K562 (cell line): ENCODE measurements around the gene NES. TPM values are rescaled to one million over a fixed set of nuclear protein-coding genes. Genes with fewer than 3 reads are reported as not detected.
A peak's percentile ranks its signal among the peaks of the same experiment; 100 is the strongest.

Experiments
- ATAC-seq: fragments of 200-7000 bp; cut with Tn5 transposase; 3 replicates; pipeline ENCODE4 v1.9.1; 2020; ENCODE audit warnings: moderate library complexity
- BruUV-seq: library from RNA; stranded (reverse); fragments of 400-500 nt; replicated peaks from 2 replicates; lab custom pipeline; 2021; lab: Mats Ljungman, UMichigan
- CTCF ChIA-PET: fragments of 300-600 bp; formaldehyde crosslinking; extraction: SDS; loops from one replicate; lab custom pipeline; 2021; ENCODE audit warnings: low intra/inter-chr PET ratio; lab: Yijun Ruan, JAX
- POLR2A ChIA-PET: fragments of 300-600, 350-650 bp; sonication (Branson Sonifier 250); formaldehyde crosslinking; extraction: SDS; loops from one replicate; lab custom pipeline; 2021; ENCODE audit warnings: antibody characterized with exemption, inconsistent platforms; lab: Yijun Ruan, JAX
- DNase-seq, 4 experiments: peaks; one replicate each; pipeline versions ENCODE4 v3.0.0 to v3.0.0-alpha.2; 2011 to 2018; ENCODE audit warnings: low spot score in 3 of 4, mixed read lengths in 3 of 4; ENCODE audit errors: extremely low read depth in 1 of 4
- FAIRE-seq: peaks from 2 replicates; lab custom pipeline; 2011; peaks lifted over from hg19 to GRCh38; lab: Jason Lieb, UNC
- H2AFZ ChIP-seq: 2 replicates; pipeline ENCODE4 v1.6.0; 2011; ENCODE audit warnings: low read depth, low read length, control low read depth, inconsistent platforms
- H3K27ac ChIP-seq: fragments of 200-600 bp; 3 replicates; pipeline ENCODE4 v1.8.0; 2011; ENCODE audit warnings: low read depth, mild to moderate bottlenecking, control low read depth, inconsistent platforms, low read length, moderate library complexity, mixed read lengths; ENCODE audit errors: extremely low read depth
- H3K27me3 ChIP-seq, 2 experiments: fragments of 300-600 bp in 1 of 2; 2 replicates in 1 of 2; 3 replicates in 1 of 2; pipeline versions ENCODE4 v1.6.0 to v1.8.0; 2011; ENCODE audit warnings: inconsistent platforms in 2 of 2, low read length in 2 of 2, mild to moderate bottlenecking in 1 of 2, mixed read lengths in 1 of 2, moderate library complexity in 1 of 2; ENCODE audit not compliant: control insufficient read depth in 2 of 2, insufficient read depth in 2 of 2
- H3K36me3 ChIP-seq: fragments of 300-600 bp; 3 replicates; pipeline ENCODE4 v1.8.0; 2011; ENCODE audit warnings: mild to moderate bottlenecking, low read length, inconsistent platforms; ENCODE audit not compliant: control insufficient read depth, insufficient read depth
- H3K4me1 ChIP-seq, 2 experiments: fragments of 200-600 bp in 1 of 2; replicated peaks in 1 of 2; 2 replicates in 1 of 2; 3 replicates in 1 of 2; pipeline versions ENCODE4 v1.5.1 to v1.8.0; 2011; ENCODE audit warnings: inconsistent platforms in 2 of 2, low read length in 2 of 2, mild to moderate bottlenecking in 1 of 2, mixed read lengths in 1 of 2, moderate library complexity in 1 of 2; ENCODE audit not compliant: control insufficient read depth in 2 of 2, insufficient read depth in 2 of 2
- H3K4me2 ChIP-seq: 2 replicates; pipeline ENCODE4 v1.6.1; 2011; ENCODE audit warnings: low read length, control low read depth, inconsistent platforms, mixed read lengths; ENCODE audit not compliant: insufficient read depth
- H3K4me3 ChIP-seq: fragments of 200-600 bp; sonication (generic), shearing (Covaris generic); 2 replicates; pipeline ENCODE4 v1.5.1; 2016; ENCODE audit warnings: control low read depth, inconsistent platforms
- H3K79me2 ChIP-seq: fragments of 200-600 bp; 3 replicates; pipeline ENCODE4 v1.8.0; 2011; ENCODE audit warnings: low read length, inconsistent platforms; ENCODE audit not compliant: control insufficient read depth, insufficient read depth
- H3K9ac ChIP-seq, 2 experiments: 2 replicates each; pipeline versions ENCODE4 v1.6.0 to v1.6.1; 2011; ENCODE audit warnings: low read depth in 2 of 2, low read length in 2 of 2, control low read depth in 1 of 2, inconsistent platforms in 1 of 2, mild to moderate bottlenecking in 1 of 2, mixed read lengths in 1 of 2; ENCODE audit not compliant: insufficient read depth in 1 of 2
- H3K9me1 ChIP-seq: one replicate; pipeline ENCODE4 v1.6.0; 2011; ENCODE audit warnings: inconsistent platforms, mild to moderate bottlenecking, low read length, moderate library complexity; ENCODE audit not compliant: control insufficient read depth, insufficient read depth
- H3K9me3 ChIP-seq: replicated peaks from 2 replicates; pipeline ENCODE4 v1.5.1; 2011; ENCODE audit warnings: low read depth, low read length, inconsistent platforms; ENCODE audit not compliant: control insufficient read depth, insufficient read depth
- H4K20me1 ChIP-seq: replicated peaks from 2 replicates; pipeline ENCODE4 v1.6.1; 2011; ENCODE audit warnings: low read length, inconsistent platforms, mixed read lengths; ENCODE audit not compliant: control insufficient read depth, insufficient read depth
- CBFB ChIP-seq: sonication (generic); formaldehyde crosslinking; IDR thresholded peaks from 2 replicates; pipeline ENCODE4 v1.4.0; 2020; ENCODE audit warnings: mild to moderate bottlenecking, missing genetic modification reagents
- CBX3 ChIP-seq, 2 experiments: IDR thresholded peaks; 1 replicate in 1 of 2; 2 replicates in 1 of 2; pipeline ENCODE4 v1.6.1; 2012; ENCODE audit warnings: inconsistent platforms in 2 of 2, low read length in 2 of 2, borderline replicate concordance in 1 of 2, control low read depth in 1 of 2
- CTCFL ChIP-seq: IDR thresholded peaks from 2 replicates; pipeline ENCODE4 v1.6.1; 2011; ENCODE audit warnings: borderline replicate concordance, low read depth, mild to moderate bottlenecking, moderate library complexity, low read length; ENCODE audit not compliant: insufficient read depth, poor library complexity, severe bottlenecking
- DLX4 ChIP-seq: fragments of 250-450 bp; sonication (Bioruptor Pico); IDR thresholded peaks from 2 replicates; pipeline ENCODE4 v1.6.1; 2021; ENCODE audit warnings: mild to moderate bottlenecking
- KDM1A ChIP-seq, 2 experiments: fragments of 450-650 bp; IDR thresholded peaks; 2 replicates each; pipeline ENCODE4 v1.6.1; 2016; ENCODE audit warnings: mild to moderate bottlenecking in 2 of 2
- PHF20 ChIP-seq: fragments of 450-650 bp; IDR thresholded peaks from 2 replicates; pipeline ENCODE4 v1.6.1; 2018; ENCODE audit not compliant: partially characterized antibody
- RCOR1 ChIP-seq, 2 experiments: IDR thresholded peaks; 2 replicates each; pipeline ENCODE4 v1.6.1; 2012; ENCODE audit warnings: low read depth in 2 of 2, low read length in 2 of 2, borderline replicate concordance in 1 of 2, improper control_type of control experiment in 1 of 2
- SMAD4 ChIP-seq: fragments of 250-450 bp; sonication (Bioruptor Pico); conservative IDR thresholded peaks from 2 replicates; pipeline ENCODE4 v1.8.0; 2021; ENCODE audit warnings: inconsistent platforms, mild to moderate bottlenecking, moderate library complexity
- SMARCA5 ChIP-seq: fragments of 450-650 bp; IDR thresholded peaks from 2 replicates; pipeline ENCODE4 v1.6.1; 2016
- THAP12 ChIP-seq: fragments of 250-450 bp; sonication (Bioruptor Pico); IDR thresholded peaks from 2 replicates; pipeline ENCODE4 v1.9.0; 2021; ENCODE audit warnings: mild to moderate bottlenecking, inconsistent platforms
- USF1 ChIP-seq: sonication (generic); formaldehyde crosslinking; IDR thresholded peaks from 2 replicates; pipeline ENCODE4 v1.9.0; 2022; ENCODE audit warnings: mild to moderate bottlenecking, missing genetic modification reagents
- ZNF133 ChIP-seq: fragments of 250-450 bp; sonication (Bioruptor Pico); IDR thresholded peaks from 2 replicates; pipeline ENCODE4 v1.4.0; 2020; ENCODE audit warnings: mild to moderate bottlenecking
- ZNF395 ChIP-seq: fragments of 200-800 bp; sonication (Bioruptor generic); IDR thresholded peaks from 2 replicates; pipeline ENCODE4 v1.6.1; 2017; ENCODE audit warnings: missing genetic modification characterization, missing compliant biosample characterization
- WGBS: fragments of 100-300 bp; shearing (Covaris generic); methylation state at CpG from one replicate; pipeline ENCODE4 v1.1.6; 2016; ENCODE audit warnings: low coverage, mixed read lengths; ENCODE audit not compliant: insufficient coverage; ENCODE audit errors: missing lambda C conversion rate; 5-methylcytosine and 5-hydroxymethylcytosine counted together
- in situ Hi-C: fragments of 300-500 bp; cut with MboI; formaldehyde crosslinking; loops from 4 replicates; pipeline ENCODE4 v1.15.0; 2018; ENCODE audit warnings: inconsistent platforms, mixed read lengths
- intact Hi-C: fragments of 100-400 bp; cut with micrococcal nuclease; formaldehyde crosslinking; loops from 2 replicates; pipeline ENCODE4 v1.14.2; 2022
- polyA plus RNA-seq, 8 experiments: library from polyadenylated mRNA; depleted of rRNA in 4 of 8; stranded (reverse) in 5 of 8; unstranded in 3 of 8; fragments of >200 nt; fragmentation: Nextera tagmentation in 2 of 8; fragmentation: Illumina TruSeq in 1 of 8; extraction: Ambion mirVana in 2 of 8; extraction: Trizol in 1 of 8; gene quantifications; 2 replicates each; pipeline versions ENCODE4 v1.2.1 to v1.2.3, GENCODE V29; 2011 to 2014; ENCODE audit warnings: inconsistent platforms in 1 of 8, missing spikeins in 1 of 8
- total RNA-seq, 7 experiments: library from RNA; depleted of rRNA in 6 of 7; stranded (reverse); fragments of >200 nt in 6 of 7; fragmentation: Illumina TruSeq in 2 of 7; extraction: Trizol in 2 of 7; gene quantifications; 2 replicates each; pipeline versions ENCODE4 v1.2.1 to v1.2.3, GENCODE V29; 2011 to 2021; ENCODE audit warnings: low replicate concordance in 1 of 7

The NES gene
- total and polyA plus RNA-seq, 9 of the 15 experiments (the other 6 are each of a cell fraction or from before 2014, with no cell fraction given): 0.10 to 8.6 (median 4.2) TPM

GRCh38 chr1:156662005-156662799, 15.0 kb downstream of the NES start:
- peak overlapping the region; percentile 84 for H2AFZ ChIP-seq
- WGBS: 26% methylated on average over 10 of the region's 12 CpGs
- peak overlapping the region; percentile 100 for H3K27ac ChIP-seq
- H3K27me3 ChIP-seq: no peaks in the 10 kb centered on the region
- peaks cover 27% of the 10 kb centered on the region for H4K20me1 ChIP-seq
- POLR2A ChIA-PET: interaction anchor here (0.6 to 2.9 kb wide), 15 partner anchors 9 to 272 kb away, joined by 3 to 24 read pairs (median 4); partner anchors contain the start of genes CRABP2, ISG20L2, METTL25B and MRPL24
- BruUV-seq: no TSS peak
- peaks cover 51% of the 10 kb centered on the region for H3K79me2 ChIP-seq
- FAIRE-seq (peak; percentile 69), DNase-seq (no peak), ATAC-seq (no peak)
- peak overlapping the region; percentile 93 to 100 for H3K9ac ChIP-seq
- in situ Hi-C loops: no loop called here
- no peaks in the 10 kb centered on the region for H3K9me3 ChIP-seq
- H3K4me2 ChIP-seq: peak overlapping the region; percentile 100
- intact Hi-C loops: no loop called here
- peaks cover 9% of the 10 kb centered on the region for H3K9me1 ChIP-seq
- CTCF ChIA-PET: interaction anchor here (5.1 kb wide), 1 partner anchor 16 kb away, joined by 110 read pairs; the partner anchor contains the start of gene NES
- H3K4me1 ChIP-seq: peaks cover 70 to 81% of the 10 kb centered on the region in 2 experiments
- peaks cover 23% of the 10 kb centered on the region; the same call in 2 of the 3 replicates for H3K36me3 ChIP-seq
- peak overlapping the region; percentile 79 for H3K4me3 ChIP-seq
- TF ChIP-seq RCOR1 (IDR thresholded peaks at IDR 0.05; ENCODE audit: borderline replicate concordance in 1 of 2, low read depth in 2 of 2, low read length in 2 of 2) (peak in 1 of 2 experiments; percentile 75; a peak in 2 of 4 replicates), ZNF395 (CRISPR knock-in tag) (no peak), ZNF133 (CRISPR knock-in tag) (no peak), SMAD4 (CRISPR knock-in tag) (0 out of 2 replicates have a peak, but pooled peaks have one; percentile 20), CBFB (CRISPR knock-in tag) (peak; percentile 5; the same call in 1 of the 2 replicates), THAP12 (CRISPR knock-in tag) (no peak), USF1 (CRISPR knock-in tag) (no peak), CBX3 (IDR thresholded peaks at IDR 0.05; ENCODE audit: borderline replicate concordance in 1 of 2, low read length in 2 of 2) (peak in 1 of 2 experiments; percentile 23; a peak in 1 of 3 replicates), DLX4 (CRISPR knock-in tag) (no peak), CTCFL (no peak), SMARCA5 (peak; percentile 87), KDM1A (IDR thresholded peaks at IDR 0.05) (peak; percentile 78 to 92), PHF20 (peak; percentile 41)
